Fibroblast of mammary gland (primary cell): ENCODE measurements around the gene BROX.

Experiments
- DNase-seq: peaks from one replicate; pipeline ENCODE4 v3.0.0-alpha.2; 2010; ENCODE audit warnings: low read depth
- H3K4me3 ChIP-seq: 2 replicates; pipeline ENCODE4 v1.5.1; 2011; ENCODE audit warnings: low read depth, mild to moderate bottlenecking, low read length, moderate library complexity; ENCODE audit not compliant: control insufficient read depth
- CTCF ChIP-seq: conservative IDR thresholded peaks from 2 replicates; pipeline ENCODE4 v1.5.1; 2011; ENCODE audit warnings: low read depth, low read length, inconsistent platforms; ENCODE audit not compliant: control insufficient read depth, insufficient read depth

The BROX gene

GRCh38 chr1:222691016-222691415 is 21.3 kb upstream of the BROX start:
- no peak overlapping the region for H3K4me3 ChIP-seq
- no peak for DNase-seq
- TF ChIP-seq CTCF: no peak

GRCh38 chr1:222694927-222695326 is 17.4 kb upstream of the BROX start:
- no peak for TF ChIP-seq CTCF
- no peak for DNase-seq
- H3K4me3 ChIP-seq: no peak overlapping the region

GRCh38 chr1:222696741-222697140 is 15.6 kb upstream of the BROX start:
- no peak for DNase-seq
- no peak overlapping the region for H3K4me3 ChIP-seq
- TF ChIP-seq CTCF: no peak

GRCh38 chr1:222697203-222697602 is 15.2 kb upstream of the BROX start:
- TF ChIP-seq CTCF: no peak
- DNase-seq: peak; percentile 18
- no peak overlapping the region for H3K4me3 ChIP-seq

GRCh38 chr1:222697826-222698225 is 14.5 kb upstream of the BROX start:
- TF ChIP-seq CTCF: no peak
- peak; percentile 48 for DNase-seq

GRCh38 chr1:222702210-222702609 is 10.2 kb upstream of the BROX start:
- no peak overlapping the region for H3K4me3 ChIP-seq
- no peak for TF ChIP-seq CTCF
- no peak for DNase-seq

More at GRCh38 chr1:222697826-222698225, 14.5 kb upstream of the BROX start:
- no peak overlapping the region for H3K4me3 ChIP-seq

- no peak for DNase-seq
- H3K4me3 ChIP-seq: no peak overlapping the region
- TF ChIP-seq CTCF: no peak
Observed at GRCh38 chr1:222704260-222704659, 8.1 kb upstream of the BROX start.
